Measurements from ENCODE around the gene ZFP36L1.

ZFP36L1 gene

DNA sequence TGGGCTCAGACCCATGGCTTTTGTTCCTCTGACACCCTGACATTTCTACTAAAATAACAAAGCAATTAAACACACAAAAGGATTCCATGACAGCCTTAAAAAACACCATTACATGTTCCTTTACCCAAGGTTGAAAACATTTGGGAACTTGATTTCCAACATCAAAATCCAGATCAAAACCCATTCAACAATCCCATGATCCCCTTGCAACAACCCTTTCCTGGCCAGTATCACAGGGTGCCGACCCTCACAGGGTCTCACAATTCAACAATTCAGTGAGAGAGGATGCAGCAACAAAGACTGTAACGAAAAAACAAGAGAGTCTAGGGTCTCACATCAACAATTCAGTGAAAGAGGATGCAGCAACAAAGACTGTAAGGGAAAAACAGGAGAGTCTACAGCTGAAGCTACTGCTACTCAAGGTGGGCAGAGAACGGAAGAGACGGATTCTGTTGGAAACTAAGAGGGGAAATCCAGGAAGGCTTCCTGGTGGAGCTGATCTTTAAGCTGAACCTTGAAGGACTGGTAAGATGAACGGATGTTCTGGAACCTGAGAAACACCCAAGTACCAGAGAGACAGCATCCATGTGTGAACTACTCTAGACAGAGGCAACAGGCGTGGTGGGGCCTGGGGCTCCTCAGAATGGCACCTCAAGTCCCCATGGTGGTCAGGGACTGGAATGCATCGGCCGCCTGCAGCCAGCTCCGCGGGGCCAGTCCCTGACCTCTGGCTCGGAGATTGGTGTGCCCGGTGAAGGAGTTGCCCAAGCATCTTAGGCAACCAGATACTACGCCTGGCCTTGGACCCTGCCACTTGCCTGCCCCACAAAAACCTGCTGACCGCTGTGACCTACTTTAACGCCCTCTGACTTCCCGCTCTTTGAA, 22.7 kb upstream of the ZFP36L1 start:
- peak; percentile 37 for DNase-seq

DNA sequence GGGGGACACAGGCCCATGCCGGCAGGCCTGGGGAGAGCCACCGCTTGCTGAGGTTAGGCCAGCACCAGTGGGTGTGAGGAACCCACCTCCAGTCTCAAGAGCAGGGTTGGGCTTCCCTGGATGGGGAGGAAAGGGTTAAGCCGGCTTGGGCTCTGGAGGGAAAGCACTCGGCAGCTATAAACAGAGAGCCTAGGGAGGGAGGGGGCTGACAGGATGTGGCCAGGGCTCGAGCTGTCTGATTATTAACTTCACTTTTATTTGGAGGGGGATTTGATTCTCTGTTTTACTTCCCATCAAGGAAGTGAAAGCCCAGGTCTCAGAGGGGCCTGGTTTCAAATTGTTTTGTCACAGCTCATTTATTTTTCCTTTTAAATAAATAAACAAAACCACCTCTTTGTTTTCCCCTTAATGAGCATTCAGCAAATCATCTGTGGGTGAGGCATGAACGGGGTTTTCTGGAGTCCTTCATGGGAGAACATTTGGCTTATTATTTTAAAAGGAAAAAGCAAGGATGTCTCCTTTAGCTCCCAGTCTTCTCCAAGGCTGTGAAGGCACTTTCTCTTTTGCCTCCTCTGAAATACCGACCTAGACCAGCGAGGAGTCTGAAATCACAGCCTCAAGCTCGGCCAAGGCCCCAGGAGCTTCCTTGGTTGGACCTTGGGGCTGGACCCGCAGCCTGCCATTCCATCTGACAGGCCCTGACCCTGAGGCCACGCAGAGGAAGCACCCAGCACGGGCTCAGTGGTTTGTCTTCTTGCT, 21.9 kb upstream of the ZFP36L1 start:
- DNase-seq: peak; percentile 65

DNA sequence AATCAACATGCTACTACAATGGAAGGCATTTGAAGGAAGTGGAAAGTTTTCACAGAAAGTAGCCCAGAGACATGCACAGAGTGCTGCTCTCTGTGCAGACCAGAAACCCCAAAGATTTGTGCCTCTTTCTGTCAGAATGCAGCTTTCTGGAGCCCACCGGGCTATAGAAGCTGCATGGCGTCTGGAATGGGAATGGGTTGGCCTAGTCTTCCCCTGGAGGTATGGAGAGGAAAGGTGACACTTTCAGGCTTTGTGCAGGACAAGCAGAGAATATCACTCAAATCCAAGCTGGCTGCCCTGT, 21.3 kb upstream of the ZFP36L1 start:
- no peak for DNase-seq

DNA sequence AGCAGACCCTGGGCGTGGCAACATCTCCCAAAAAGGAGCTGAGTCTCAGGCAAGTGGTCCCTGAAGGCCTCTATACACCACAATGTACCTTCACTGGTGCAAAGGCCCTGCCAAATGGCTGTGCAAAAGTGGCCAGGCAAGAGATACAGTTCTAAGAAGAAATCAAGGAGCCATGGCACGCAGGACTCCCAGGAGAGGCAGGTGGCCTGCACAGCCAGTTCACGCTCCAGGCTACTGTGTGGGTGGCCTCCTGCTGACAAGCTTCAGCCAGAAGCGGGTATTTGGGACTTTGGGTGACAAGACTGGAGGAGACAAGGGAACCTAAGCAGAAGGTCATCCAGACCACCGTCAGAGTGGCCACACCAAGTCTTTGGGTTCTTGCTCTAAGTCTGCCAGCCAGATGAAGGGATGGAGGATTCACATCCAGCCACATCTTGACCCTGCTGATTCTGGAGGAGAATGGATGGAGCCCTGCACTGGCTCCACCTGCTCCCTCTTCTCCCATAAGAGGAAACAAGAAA, 20.5 kb upstream of the ZFP36L1 start:
- DNase-seq: no peak

DNA sequence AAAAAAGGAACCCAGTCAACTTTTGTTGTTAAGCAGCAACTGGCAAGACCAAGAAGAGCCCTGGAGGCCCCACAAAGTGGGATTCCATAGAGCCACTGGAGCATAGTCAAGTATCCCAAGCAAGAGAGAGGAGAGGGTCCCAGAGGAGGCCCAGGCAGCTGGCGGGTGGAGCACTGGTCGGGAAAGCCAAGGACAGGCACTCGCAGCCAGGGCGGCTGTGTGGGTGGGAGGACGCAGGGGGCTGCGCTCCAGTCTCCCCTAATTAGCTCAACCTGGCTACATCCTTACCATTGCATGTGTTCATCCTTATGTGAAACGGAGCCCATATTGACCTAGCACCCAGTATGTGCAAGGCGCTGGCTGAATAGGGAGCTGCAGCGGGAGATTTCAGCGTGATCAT, 18.3 kb upstream of the ZFP36L1 start:
- no peak for DNase-seq

DNA sequence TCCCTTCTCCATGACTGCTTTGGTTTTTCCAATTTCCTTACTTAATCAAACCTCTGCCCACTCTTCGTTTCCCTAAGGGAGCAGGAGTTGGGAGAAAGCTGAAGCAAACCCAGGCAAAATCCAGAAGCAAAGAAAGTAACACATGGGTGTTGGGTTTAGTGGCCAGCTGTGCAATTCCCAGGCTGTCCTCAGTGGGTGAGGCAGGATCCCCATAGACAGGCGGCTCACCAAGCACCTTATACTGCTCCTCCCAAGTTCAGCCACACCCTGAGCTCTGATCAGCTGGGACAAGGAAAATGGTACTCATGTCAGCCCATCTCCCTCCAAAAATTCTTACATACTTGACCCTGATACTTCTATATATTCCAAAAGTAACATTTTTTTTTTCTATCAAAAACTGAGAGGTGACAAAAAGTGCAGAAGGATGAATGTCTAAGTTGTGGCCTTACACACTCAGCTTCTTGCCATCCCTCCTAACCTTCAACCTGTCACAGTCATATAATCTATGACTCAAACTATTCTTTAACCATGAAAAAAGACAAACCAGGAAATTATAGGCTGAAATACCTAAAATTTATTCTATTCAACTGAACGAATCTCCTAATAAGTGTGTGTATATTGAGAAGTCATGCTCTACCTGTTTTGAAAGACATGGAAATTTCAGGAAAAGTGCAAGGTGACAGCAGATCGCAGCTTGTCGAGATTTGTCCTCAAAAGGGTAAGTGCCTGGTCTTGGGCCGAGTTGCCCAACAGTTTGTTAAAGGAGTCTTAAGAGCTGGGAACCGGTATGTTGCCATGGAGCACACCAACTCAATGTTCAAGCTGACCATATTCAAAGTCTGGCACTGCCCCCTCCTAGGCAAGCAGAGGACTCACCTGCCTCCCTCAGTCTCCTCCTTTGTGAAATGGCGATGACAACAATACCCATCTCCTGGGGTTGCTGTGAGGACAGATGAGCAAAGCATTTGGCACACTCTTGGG, 17.6 kb upstream of the ZFP36L1 start:
- no peak for DNase-seq

DNA sequence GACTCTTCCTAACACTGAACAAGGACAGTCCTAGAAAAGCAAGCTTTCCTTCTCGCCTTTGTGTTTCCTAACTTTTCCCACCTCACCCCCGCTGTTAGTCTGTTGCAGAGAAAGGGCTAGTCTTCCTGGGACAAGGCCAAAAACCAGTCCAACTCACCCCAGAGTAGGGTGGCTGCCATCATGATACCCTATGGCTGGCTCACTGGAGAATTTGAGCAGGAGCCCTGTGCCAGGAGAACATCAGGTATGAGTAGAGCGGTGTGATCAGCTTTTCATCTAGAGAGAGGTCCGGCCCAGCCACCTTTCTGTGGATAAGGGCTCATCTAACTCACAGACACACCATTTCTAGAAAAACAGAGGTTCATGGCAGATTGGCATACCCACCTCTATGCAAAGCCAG, 16.7 kb upstream of the ZFP36L1 start:
- DNase-seq: no peak

DNA sequence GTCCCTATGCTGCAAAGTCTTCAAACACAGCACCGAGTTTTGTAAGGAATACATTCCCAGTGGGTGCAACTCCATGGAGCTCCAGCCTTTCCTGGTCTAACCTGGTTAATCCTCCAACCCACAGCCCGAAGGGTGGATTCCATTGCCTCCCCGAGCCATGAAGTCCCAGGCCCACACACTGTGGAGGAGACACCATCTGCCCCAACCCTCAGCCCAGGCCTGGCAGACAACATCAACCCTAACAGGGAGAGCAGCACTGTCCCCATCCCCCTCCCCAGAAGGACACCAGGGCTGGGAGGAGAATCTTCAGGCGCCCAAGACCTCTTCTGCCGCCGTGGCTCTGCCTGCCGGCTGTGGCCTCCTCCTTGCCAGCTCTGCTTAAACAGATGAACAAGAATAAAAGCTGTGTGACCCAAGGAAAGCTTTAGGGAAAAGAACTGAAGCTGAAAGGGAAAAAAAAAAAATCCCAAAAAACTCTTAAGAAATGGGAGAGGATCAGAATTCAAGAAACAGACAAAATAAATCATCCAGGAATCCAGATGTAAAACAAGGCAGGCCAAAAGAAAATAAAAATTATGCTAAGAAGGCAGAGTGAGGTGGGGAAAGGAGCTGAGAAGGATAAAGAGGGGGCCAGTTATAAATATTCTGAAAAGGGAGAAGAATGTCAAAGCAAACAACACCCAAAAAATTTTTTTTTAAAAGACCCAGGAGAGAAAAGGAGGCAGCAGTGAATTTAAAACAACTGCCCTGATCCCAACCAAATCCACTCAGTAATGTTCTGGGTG, 16.0 kb upstream of the ZFP36L1 start:
- DNase-seq: no peak

DNA sequence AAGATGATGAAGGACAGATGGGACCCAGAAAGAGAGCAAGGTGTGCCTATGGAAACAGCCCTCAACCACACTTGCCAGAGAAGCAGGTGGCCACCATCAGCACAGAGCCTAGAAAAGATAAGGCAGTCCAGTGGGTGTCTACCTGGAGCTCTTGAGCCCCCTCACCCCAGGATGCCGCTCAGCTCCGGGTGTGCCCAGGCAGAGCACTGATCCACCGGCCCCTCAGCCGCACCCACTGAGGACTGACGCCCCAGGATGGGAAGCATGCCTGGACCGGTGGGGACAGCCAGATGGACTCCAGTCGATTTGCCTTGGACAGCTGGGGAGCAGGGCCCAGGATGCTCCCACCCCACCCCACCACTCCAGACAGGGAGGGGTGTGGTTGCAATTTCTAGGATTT, 15.1 kb upstream of the ZFP36L1 start:
- DNase-seq: no peak

DNA sequence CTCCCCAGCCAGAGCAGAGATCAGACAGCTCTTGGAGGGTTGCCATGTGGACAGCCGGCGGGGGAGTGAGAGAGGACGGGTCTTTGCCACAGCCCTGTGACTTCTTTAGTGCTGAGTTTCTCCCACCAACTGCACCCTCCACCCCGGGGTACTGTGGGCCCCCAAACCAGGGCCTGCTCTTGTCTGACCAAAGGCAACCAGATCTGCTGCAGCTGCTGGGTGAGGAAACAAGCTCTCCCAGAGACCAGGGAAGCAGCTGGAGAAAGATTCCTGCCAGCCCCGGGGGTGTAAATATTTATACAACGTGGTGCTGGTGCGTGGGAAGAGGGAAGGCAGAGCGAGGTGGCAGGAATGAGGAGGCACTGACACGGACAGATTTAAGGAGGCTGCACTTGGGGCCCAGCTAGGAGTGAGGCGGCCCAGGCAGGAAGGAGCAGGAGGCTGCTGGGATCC, 14.3 kb upstream of the ZFP36L1 start:
- no peak for DNase-seq

DNA sequence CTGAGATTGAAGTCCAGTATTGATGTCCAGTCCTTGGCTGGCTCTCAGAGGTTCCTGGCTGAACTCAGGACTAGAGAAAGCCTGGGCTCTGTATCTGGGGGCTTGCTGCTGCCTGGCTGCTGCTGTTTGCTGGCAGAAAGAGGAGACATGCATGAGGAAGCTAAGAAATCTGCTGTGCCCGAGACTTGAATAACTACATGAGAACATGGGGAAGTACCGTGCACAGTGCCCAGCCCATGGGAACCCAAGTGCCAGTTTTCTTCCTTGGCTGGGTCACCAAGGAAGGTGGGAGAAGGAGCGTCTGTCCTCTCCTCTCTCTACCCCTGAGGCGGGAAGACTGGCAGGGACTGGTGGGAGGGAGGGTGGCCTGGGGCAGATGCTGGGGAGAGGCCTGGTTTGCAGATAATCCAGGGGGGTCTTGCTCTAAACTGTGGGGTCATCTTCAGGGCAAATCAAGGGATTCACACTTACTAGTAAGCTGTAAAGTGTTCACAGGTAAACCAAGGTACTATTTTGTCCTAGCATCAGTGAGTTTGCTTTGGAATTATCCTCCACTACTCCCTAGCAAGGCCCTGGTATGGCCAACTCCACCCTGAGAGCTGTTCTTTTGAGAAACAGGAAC, 13.8 kb upstream of the ZFP36L1 start:
- no peak for DNase-seq

DNA sequence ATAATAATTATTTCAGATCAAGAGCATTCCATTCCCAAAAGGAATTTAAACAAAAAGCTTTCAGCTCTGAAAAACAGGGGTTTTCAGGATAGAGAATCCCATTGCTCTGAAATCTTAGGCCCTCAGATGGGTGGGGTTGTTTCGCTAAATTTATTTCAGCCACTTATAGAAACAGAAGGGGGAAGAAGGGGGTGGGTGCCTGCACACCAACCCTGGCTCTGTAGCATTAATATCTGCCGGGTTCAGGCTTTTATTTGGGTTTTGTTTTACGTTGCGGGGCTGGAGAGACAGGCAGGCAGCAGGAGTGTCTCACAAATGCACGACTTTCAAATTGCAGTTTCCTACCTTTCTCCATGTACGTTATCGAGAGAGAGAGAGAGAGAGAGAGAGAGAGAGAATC, 12.5 kb upstream of the ZFP36L1 start:
- no peak for DNase-seq

DNA sequence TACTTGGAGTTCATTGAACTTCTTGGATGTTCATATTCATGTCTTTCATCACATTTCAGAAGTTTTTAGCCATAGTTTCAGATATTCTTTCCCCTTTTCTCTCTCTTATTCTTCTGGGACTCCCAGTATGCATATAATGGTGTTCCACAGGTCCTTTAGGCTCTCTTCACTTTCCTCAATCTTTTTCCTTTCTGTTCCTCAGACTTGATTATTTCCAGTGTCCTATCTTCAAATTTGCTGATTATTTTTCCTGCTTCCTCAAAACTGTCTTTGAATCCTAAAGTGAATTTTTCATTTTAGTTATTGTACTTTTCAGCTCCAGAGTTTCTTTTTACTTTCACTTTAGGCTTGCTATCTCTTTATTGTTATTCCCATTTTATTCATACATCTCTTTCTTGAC, 8.8 kb upstream of the ZFP36L1 start:
- no peak for DNase-seq

DNA sequence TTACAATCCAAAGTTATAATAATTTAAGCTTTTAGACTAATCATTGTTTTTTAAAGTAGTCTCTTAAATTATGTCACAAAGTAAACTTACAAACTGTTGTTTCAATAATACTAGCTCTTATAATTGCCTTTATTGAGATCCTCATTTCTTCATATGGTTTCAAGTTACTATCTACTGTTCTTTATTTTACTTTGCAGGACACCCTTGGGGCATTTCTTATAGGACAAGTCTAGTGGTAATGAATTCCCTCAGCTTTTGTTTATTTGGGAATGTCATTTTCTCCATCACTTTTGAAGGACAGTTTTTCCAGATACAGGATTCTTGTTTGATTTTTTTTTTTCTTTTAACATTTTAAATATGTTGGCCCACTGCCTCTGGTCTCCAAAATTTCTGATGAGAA, 8.1 kb upstream of the ZFP36L1 start:
- DNase-seq: no peak

DNA sequence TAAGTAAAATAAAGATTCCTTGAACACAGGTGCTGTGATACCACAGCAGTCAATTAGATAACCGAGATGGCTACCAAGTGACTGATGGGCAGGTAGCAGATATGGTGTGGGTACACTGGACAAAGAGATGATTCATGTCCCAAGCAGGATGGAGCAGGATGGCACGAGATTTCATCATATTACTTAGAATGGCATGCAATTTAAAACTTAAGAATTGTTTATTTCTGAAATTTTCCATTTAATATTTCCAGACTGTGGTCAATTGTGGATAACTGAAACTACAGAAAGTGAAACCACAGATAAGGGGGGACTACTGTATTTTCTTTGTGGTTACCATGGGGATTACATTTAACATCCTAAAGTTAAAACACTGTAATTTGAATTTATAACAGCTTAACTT, 7.5 kb upstream of the ZFP36L1 start:
- no peak for DNase-seq

DNA sequence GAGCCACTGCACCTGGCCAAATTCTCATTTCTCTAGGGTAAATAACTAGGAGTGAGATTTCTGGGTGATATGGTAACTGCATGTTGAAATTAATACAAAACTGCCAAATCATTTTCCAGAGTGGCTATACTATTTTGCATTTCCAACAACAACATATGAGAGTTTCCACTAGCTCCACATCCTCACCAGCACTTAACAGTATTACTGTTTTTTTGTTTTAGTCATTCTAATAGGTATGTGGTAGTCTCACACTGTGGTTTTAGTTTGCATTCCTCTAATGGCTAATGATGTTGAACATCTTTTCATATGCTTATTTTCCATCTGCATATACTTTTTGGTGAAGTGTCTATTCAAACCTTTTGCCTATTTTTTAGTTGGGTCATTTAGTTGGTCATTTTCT, 5.8 kb upstream of the ZFP36L1 start:
- no peak for DNase-seq

DNA sequence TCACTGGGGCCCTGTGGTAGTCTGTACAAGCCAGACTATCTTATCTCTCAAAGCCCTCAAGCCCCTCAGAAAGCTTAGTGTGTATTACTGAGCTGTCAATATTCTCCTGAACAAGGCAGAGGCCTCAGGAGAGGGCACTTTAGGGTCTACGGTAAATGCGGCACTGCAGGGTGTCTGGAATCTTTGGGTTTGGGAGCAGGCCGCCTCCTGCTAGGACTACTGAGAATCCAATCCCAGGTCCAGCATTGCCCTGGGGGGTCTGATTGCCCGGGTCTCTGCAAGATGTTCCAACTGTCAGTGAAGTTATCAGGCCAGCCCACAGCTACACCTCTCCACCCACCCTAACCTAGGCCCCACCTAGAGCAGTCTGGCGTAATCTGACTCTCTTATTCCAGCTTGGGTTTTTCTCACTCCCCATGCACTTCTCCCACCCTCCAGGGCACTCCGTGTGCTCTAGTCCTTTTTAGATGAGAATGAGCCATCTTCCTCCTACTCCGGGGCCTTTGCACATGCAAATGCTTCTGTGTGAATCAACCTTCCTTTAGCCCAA, 4.3 kb upstream of the ZFP36L1 start:
- no peak for DNase-seq

DNA sequence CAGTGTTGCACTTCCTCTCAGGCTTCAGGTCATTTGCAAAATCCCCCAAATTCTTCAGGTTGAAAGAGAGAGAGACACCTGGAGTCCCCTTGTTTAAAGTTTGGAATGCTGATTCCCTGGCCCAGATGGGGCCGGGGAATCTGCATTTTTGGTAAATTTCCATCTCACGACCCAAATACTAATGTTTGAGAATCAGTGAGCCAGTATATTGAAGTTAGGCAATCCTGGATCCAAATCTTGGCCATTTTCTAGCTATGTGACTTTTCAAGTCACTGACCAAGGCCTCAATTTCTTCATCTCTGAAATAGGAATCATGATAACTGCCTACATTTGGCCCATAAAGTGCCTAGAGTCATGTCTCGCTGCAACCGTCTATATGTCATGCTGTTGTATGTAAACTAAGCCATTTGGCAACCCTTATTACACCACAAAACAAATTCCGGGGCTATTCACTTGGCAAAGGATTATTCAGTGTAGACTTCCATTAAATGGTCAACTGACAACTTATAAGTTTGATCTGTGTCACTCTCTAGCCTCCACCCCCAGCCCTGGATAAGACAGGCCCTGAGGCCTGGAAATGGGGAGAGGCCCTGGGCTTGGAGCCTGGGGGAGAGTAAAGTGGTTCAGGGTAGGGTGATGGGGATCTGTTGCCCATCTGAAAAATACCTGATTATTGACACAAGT, 3.7 kb upstream of the ZFP36L1 start:
- DNase-seq: no peak

DNA sequence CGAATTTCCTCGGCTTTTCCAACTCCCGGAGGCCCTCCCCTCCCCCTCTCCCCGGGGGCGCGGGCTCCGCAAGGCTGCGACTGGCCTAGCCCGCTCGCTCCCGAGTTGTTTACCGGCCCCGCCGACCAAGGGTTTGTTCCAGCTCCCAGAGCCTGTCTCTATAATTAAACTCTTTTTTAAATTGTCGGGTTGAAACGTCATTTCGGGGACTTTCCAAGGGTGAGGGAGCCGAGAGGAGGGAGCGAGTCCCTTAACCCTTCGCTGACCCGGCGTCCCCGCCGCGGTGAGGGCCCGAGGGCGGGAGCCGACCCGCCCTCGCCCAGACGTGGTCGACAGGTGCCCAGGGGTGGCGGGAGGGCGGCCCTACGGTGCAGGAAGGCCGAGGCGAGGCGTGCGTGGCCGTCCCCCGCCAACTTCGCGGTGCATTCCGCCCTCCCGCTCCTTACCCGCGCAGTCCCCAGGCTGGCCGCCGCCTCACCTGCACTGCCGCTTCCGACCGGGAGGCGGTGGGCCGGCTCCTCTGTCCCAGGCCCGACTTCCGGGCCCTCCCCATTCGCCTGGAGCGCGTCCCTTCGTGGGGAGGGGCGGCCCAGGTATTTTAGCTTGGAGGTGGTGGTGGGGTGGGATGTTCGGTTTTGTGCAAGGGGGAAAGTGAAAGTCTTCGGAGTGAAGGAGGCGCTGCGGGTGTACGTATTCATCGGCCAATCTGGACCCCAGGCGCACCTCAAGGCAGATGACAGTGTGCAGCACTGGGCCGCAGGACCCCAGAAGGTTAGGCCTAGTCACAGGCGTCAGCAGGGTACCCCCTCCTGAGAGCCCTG, 2.9 kb upstream of the ZFP36L1 start:
- peak; percentile 90 for DNase-seq

Data from central memory CD4-positive, alpha-beta T cell (primary cell).